NCI-H1092 (cell line): ENCODE results near the gene PSMD8.
"Not testable (repeated sequence)": the region's sequence is repeated elsewhere in the genome, so short reads cannot be mapped to it uniquely, and the experiment has no call there.

Experiments used
- DNase-seq: peaks from one replicate; lab custom pipeline; 2025; lab: John Stamatoyannopoulos, UW

Gene PSMD8

DNA sequence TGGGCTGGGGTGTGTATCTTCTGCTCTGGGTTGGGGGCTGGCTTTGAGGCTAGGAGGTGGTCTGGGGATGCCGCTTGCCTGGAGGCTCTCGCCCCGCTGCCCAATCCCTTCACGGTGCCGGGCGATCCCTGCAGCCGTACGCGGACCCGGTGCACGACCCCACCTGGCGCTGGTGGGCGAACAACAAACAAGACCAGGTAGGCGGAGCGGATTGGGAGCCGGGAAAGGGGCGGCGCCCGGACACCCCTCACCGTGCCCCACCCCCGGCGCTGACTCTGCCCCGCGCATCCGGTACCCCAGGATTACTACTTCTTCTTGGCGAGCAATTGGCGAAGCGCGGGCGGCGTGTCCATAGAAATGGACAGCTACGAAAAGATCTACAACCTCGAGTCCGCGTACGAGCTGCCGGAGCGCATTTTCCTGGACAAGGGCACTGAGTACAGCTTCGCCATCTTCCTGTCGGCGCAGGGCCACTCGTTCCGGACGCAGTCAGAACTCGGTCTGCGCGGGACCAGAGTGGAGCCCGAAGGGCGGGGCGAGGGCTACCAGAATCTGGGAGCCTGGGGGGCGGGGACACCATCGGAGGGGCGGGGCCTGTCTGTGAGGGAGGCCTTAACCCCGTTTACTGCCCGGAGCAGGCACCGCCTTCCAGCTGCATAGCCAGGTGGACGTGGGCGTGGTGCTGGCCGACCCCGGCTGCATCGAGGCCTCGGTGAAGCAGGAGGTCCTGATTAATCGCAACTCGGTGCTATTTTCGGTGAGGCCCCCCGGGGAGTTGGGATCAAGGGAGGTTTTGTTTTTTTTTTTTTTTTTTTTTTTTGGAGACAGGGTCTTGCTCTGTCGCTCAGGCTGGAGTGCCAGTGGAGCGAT is 12.1 kb upstream of the PSMD8 start:
- no peak for DNase-seq

DNA sequence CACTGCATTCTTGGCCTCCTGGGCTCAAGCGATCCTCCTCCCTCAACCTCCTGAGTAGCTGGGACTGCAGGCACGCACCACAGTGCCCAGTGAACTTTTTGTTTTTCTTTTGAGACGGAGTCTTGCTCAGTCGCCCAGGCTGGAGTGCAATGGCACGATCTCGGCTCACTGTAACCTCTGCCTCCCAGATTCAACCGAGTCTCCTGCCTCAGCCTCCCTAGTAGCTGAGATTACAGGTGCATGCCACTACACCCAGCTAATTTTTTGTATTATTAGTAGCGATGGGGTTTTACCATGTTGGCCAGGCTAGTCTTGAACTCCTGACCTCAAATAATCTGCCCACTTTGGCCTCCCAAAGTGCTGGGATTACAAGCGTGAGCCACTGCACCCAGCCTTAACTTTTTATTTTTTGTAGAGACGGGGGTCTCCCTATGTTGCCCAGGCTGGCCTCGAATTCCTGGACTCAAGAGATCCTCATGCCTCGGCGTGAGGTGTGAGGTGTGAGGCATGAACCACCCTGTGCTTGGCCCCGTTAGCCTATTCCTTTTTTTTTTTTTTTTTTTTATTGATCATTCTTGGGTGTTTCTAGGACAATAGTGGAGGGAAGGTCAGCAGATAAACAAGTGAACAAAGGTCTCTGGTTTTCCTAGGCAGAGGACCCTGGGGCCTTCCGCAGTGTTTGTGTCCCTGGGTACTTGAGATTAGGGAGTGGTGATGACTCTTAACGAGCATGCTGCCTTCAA is 11.3 kb upstream of the PSMD8 start:
- DNase-seq, result not testable (repeated sequence)

DNA sequence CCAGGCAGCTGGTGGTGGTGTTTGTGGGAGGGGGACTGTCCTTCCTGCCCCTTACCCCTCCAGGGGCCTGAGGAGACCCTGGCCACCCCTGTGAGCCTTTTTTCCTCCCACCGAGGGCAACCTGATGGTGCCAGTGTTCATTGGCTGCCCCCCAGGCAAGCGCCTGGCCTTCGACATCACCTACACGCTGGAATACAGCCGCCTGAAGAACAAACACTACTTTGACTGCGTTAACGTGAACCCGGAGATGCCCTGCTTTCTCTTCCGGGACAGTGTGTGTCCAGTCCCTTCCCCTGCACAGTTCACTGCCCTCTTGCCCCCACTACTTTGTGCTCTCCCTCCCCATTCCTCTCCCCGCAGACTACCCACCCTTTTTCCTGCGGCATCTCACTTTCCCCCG is 7.3 kb upstream of the PSMD8 start:
- no peak for DNase-seq

DNA sequence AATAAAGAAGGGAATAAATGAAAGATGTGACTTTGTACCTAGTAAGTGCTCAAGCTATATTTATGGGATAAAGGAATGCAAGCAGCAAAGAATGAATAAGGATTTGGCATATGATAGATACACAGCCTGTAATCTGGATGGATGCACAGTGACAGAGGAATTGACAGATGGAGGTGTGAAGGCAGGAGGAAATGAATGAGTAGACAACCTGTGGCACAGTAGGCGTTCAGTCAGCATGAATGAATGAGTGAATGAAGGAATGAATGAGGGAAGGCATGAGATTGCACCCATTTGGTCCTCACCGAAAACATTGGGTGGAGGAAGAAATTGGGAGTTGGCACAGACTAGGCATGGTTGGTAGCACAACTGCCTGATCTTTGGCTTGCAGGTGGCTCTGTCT is 4.8 kb upstream of the PSMD8 start:
- no peak for DNase-seq

DNA sequence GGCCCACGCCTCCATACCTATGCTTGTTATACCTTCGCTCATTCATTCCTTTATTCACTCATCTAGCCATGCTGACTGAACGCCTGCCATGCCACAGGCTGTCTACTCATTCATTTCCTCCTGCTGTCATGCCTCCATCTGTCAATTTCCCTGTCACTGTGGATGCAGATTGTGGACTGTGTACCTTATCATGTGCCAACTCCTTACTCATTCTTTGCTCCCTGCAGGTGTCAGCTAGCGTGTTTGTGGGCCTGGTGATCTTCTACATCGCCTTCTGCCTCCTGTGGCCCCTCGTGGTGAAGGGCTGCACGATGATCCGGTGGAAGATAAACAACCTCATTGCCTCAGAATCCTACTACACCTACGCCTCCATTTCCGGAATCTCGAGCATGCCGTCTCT is 4.1 kb upstream of the PSMD8 start:
- DNase-seq, result no peak

DNA sequence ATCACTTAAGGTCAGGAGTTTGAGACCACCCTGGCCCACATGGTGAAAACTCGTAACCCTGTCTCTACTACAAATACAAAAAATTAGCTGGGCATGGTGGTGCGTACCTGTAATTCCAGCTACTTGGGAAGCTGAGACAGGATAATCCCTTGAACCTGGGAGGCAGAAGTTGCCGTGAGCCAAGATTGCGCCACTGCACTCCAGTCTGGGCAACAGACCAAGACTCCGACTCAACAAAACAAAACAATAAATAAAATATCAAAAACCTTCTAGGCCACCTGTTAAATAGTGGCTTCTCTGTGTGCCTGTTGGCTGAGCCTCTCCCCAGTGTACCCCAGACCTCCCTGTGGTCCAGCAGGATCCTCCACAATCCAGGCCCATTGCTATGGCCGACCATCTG is 3.3 kb upstream of the PSMD8 start:
- DNase-seq, result no peak

DNA sequence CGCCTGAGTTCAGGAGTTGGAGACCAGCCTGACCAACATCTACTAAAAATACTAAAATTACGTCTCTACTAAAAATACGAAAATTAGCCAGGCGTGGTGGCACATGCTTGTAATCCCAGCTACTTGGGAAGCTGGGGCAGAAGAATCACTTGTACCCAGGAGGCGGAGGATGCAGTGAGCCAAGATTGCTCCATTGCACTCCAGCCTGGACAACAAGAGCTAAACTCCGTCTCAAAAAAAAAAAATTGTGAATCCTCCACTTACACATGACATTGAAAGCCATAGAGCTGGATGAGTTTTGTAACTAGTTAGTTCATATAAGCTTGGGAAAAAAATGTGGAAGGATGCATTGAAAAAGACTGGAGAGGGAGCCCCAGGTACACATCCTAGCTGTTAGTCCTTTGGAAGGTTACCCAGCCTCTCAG is 452 bp upstream of the PSMD8 start:
- DNase-seq, result no peak

DNA sequence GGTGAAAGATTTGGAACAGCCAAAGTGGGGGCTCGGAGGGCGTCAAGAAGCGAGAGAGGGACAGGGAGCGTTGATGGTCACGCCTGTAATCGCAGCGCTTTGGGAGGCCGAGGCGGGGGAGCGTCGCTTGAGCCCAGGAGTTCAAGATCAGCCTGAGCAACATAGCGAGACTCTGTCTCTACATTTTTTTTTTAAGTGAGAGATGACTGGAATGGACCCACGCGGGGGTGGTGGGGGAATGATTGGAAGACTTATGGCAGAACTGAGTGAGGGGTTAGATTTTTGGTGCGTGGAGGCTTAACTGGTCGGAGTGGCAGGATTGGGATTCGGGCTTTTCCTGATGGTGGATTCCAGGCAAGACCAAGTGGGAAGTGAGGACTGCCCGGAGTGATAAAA is 725 bp downstream of the PSMD8 start:
- DNase-seq, result no peak

DNA sequence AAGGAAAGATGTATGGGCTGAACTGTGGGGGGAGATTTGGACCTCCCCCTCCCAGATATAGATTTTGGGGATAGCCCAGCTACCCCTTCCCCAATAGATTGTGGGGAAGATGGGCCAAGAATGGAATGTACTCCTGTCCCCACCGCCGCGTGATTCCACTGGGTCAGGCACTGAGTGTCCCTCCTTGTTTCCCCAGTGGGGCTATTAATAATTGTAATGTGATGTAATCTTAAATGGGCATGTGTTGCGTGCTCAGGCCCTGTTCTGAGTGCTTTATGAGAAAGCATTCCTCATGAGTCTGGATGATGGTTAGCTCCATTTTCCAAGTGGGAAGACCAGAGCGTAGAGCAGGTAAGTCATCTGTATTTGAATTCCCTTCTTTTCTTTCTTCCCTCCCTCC is 1.4 kb downstream of the PSMD8 start:
- DNase-seq, result no peak

DNA sequence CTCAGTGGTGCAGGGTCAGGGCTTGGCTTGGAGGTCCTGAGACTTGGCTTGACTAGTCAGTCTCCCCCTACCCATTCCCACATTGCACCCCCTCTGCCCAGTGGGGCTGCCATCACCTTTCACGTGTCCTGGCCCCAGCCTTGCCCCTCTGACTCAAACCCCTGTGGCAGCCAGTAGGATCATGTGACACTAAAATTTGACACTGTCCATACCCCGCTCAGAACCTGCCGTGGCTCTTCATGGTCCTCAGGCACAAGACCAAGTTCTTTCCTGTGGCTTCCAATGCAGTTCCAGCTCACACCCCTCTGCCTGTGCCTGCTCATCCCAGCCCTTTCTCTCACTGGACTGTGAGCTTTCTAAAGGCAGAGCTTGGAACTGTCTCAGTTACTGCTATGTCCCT is 2.2 kb downstream of the PSMD8 start:
- DNase-seq, result no peak

DNA sequence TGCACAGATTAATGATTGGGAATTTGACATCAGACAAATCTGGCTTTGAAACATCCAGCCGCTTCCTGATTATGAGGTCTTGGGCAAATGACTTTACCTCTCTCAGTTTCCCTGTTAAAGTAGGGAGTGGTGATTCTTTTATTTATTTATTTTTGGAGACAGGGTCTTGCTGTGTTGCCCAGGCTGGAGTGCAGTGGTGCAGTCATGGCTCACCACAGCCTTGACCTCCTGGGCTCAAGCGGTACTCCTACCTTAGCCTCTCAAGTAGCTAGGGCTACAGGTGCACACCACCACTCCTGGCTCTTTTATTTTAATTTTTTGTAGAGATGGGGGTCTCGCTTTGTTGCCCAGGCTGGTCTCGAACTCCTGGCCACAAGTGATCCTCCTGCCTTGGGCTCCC is 2.7 kb downstream of the PSMD8 start:
- DNase-seq, result no peak

DNA sequence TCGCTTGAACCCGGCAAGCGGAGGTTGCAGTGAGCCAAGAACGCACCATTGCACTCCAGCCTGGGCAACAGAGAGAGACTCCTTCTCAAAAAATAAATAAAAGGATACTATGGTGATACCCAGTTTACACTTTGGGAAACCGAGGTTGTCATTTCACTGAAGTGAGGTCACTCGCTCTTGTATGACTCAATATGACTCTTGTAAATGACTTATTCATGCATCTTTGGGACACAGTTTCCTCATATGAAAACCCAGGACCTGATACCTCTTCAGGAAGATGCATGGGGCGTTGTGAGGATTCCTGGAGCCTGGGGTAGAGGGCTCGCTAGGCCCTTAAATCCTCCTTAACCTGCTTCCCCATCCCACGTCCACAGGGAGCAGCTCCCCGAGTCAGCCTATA is 4.5 kb downstream of the PSMD8 start:
- no peak for DNase-seq

DNA sequence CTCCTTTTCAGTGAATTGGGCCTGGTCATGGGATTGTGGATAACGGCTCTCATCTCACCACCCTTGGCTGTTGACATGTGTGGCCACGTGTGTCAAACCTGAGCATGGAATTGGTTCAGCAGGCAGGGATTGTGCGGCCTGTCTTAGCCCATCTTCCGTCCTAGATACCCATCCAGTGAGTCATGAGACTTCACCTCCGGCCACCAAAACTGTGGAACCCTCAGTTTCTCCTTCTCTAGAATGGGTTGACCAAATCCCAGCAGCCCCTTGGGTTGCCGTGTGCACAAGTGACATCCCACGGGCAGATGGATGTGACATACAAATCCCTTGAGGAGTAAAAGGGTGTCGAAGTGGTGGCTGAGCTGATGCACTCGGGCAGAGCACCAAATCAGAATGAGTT is 6.8 kb downstream of the PSMD8 start:
- DNase-seq, result no peak

DNA sequence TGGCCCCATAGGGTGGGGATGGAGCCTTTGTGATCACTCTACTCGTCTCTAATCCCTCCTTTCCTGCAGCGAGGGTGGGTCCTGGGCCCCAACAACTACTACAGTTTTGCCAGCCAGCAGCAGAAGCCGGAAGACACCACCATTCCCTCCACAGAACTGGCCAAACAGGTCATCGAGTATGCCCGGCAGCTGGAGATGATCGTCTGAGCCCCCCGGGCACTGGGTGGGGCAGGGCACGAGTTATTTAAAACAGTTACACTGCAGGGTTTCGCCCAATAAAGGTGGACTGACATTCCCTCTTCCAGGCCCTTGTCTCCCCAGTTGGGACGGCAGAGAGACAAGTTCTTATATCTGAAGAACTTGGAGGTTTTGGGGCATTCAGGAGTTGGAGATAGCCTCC is 8.8 kb downstream of the PSMD8 start:
- no peak for DNase-seq

DNA sequence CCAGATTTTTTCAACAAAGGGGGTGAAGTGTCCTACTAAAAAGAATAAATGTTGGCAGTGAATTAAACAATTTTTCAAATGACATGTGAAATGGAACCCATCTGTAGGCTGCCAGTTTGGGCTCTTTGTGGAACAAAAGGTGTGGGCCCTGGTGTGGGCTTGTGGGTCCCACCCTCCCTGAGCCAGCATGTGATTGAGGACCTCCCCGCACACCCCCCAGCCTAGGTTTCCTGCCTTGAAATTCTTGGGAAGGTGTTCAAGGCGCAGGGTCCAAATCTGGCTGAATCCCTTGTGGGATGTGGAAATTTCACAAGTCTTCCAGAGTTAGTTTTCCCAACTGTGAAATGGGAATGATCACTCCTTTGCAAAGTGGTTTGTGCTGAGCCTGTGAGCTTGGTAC is 9.4 kb downstream of the PSMD8 start:
- no peak for DNase-seq

DNA sequence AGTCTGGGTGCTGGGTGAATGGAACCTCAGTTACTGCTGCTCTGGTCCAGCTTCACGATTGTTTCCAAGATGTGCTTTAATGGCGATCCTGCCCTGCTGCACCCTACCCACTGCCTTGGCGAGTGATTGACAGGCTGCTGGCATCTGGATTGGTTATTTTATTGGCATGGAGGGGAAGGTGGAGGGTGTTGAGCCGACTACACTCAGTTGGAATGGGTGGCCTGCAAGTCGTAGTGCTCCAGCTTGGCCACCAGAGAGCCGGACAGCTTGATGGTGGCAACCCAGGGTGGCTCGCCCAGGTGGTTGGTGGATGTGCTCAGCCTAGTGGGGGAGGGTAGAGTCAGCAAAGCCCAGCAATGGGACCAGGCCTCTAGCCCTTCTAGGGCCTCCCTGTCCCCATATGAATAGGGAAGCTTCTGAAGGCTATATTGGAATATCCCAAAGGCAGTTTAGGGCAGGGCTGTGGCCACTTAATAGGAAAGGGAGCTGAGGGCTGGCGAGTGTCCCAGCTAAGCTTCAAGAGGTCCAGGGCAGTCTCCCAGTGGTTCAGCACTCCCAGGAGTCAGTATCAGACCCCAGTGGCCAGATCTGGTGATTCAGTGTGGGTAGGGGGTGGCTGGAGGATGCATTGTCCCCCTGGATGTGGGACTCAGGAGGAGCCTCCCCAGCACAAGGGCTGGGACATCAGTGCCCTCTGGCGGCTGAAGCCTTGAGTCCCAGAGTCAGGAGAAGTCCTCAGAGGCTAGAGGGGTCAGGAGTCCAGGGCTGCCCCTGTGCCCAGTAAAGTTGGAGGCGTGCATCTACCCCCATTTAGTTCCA is 10.0 kb downstream of the PSMD8 start:
- no peak for DNase-seq

DNA sequence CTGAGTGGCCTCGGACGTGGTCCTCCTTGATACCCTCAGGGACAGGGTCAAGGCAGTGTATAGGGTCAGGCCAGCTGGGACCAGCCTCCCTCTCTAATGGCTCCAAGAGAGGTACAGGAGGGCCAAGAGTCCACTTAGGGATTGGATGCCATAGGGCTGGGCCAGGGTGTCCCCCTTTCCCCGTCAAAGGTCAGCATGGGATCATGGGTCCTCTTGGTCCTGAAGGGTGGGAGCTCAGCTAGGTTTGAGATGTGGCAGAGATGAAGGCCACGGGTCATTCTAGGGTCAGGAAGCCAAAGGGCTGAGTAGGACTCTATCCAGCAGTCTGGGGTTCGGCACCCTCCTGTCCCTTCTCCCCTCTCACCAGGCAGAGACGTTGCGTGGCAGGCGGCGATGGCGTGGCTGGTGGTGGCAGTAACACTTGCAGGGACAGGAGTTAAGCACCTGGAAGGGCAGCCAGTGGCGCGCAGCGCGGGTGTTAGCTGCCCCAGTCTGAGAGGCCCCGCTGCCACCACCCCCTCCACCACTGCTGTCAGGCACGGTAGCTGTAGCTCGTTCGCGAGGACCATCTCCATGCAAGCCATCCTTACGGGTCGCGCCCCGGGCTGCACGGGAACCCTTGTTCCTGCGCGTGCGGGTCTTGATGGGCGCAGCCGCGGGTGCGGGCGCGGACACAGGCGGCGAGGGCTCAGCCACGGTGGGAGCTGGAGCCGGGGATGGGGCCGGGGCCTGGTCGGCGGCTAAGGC is 10.9 kb downstream of the PSMD8 start:
- DNase-seq, result no peak

DNA sequence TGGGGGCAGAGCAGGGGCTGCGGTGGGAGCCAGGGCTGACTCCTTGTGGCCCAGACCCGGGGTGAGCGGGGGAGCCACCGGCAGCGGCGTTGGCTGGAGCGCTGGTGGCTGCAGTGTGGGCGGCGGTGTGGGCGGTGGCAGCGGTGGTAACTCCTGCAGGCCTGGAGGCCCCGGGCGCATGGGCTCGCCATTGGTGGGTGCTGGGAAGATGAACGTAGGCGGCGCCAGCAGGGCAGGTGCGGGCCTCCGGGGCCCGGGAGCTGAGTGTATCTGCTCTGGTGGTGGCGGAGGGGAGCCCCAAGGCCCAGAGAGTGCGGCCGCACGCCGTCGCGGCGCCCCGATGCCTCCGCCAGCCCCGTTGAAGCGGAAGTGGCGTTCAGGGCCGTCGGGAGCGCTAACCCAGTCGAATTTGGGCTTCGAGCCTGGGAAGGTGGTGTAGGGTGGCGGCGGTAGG is 11.5 kb downstream of the PSMD8 start:
- DNase-seq, result no peak

DNA sequence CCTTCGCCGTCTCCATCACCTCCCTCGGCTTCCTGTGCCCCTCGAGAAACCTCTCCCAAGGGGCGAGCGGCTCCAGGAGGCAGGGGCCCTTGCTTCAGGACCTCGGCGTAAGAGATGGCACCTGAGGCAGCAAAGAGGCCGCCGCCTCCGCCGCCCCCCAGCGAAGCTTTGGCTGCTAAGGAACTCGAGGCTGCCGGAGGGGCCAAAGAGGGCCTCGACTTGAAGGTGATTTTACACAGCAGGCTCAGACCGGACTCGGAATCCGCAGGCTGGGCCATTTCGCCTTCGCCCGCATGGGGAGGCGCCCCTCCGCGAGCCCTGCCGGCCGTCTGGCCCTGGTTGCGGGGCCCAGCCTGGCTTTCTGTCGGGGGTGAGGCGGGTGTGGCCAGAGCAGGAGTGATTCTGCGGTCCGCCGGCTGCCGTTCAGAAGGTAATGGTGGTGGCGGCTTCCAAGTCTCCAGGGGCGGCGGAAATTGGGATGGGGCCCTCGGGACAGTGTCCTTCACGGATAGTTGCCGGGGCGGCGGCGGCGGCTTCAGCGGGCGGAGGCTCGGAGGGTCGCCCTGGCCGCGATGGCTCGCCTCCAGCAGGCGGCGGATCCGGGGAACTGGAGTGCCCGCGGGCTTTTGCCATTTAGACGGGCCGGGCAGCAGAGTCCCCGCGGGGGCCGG is 12.1 kb downstream of the PSMD8 start:
- no peak for DNase-seq

DNA sequence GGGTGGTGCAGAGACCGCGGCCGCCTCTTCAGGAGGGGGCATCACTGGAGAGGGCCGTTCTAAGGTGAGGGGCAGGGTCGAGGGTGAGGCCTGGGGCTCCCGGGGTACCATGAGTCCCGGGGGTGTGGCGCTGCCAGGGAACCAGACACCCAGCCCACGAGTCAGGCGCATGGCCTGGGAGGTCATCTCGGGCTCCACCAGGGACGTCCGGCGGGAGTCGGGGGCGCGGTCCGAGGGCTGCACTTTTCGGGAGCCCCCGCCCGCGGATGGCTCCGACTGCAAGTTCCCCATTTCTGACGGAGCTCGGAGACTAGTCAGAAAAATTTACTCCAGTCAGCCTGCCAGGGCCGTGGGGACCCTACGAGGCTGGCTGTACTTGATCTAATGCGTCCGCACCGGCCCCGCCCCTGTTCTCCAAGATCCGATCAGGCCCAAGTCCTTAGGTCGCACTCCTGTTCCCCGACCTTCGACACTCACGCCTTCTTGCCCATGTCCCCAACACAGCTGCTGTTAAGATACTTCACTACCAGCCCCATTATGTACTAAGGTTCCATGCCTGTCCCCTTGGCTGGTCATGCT is 12.7 kb downstream of the PSMD8 start:
- no peak for DNase-seq
